ENCODE measurements around the gene TYW5. TPM values are rescaled to one million over a fixed set of nuclear protein-coding genes. Genes with fewer than 3 reads are reported as not detected.

TYW5 gene, protein sequence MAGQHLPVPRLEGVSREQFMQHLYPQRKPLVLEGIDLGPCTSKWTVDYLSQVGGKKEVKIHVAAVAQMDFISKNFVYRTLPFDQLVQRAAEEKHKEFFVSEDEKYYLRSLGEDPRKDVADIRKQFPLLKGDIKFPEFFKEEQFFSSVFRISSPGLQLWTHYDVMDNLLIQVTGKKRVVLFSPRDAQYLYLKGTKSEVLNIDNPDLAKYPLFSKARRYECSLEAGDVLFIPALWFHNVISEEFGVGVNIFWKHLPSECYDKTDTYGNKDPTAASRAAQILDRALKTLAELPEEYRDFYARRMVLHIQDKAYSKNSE
- total RNA-seq (7.4 and 10.1 TPM in 2 replicates), polyA plus RNA-seq (5.3 and 5.8 TPM in 2 replicates), polyA minus RNA-seq (ENCODE audit: low replicate concordance) (0.75 and 0.93 TPM in 2 replicates)
- 4.1 and 4.3 TPM in 2 replicates for polyA plus RNA-seq (2012)

DNA sequence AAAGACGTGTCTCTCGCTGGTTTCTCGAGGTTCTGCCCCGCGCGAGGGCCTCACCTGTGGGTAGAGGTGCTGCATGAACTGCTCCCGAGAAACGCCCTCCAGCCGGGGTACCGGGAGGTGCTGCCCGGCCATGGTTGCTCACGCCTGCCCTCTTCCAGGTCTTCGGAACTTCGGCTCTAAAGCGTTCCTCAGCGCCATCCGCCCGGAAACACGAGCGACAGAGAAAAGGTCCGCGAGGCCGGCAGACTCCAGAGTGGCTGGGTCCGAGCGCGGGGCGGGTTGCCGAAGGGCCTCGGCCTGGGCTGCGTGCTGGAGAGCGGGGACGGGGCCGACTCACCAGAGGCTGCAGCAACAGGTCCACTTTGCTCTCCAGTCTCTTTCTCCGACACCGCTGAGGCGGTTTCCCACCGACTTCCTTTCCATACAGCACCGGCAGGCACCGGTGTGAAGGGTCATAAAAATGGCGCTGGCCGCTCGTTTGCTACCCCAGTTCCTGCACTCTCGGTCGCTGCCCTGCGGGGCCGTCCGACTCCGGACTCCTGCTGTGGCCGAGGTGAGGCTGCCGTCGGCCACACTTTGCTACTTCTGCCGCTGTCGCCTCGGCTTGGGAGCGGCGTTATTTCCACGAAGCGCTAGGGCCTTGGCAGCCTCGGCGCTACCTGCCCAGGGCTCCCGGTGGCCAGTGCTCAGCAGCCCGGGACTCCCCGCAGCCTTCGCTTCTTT is at the start of gene TYW5, which contains the start of gene MAIP1:
Gene TYW5, minus strand, starts transcription at position 153 of the 723 bp plus-strand sequence. Its CDS starts 21 bp downstream, at position 132.
Gene MAIP1, plus strand, starts transcription at position 244 of the 723 bp plus-strand sequence. Its CDS starts 217 bp downstream, at position 461.
- H3K79me2 ChIP-seq (ENCODE audit: control insufficient read depth, insufficient read depth, low read length) = peaks cover 59% of the 10 kb centered on the region
- peak within 1 kb of the TSS; percentile 84 for H2AFZ ChIP-seq (ENCODE audit: low read length)
- H3K36me3 ChIP-seq (ENCODE audit: control insufficient read depth, insufficient read depth, low read length) = peaks cover 3% of the 10 kb centered on the region
- peaks cover 7% of the 10 kb centered on the region for H3K4me1 ChIP-seq (ENCODE audit: control insufficient read depth, extremely low read depth, insufficient read depth, low read length)
- H3K9me3 ChIP-seq (ENCODE audit: control insufficient read depth, insufficient read depth, low read depth, low read length) = no peaks in the 10 kb centered on the region
- TF ChIP-seq, protein P1, sequence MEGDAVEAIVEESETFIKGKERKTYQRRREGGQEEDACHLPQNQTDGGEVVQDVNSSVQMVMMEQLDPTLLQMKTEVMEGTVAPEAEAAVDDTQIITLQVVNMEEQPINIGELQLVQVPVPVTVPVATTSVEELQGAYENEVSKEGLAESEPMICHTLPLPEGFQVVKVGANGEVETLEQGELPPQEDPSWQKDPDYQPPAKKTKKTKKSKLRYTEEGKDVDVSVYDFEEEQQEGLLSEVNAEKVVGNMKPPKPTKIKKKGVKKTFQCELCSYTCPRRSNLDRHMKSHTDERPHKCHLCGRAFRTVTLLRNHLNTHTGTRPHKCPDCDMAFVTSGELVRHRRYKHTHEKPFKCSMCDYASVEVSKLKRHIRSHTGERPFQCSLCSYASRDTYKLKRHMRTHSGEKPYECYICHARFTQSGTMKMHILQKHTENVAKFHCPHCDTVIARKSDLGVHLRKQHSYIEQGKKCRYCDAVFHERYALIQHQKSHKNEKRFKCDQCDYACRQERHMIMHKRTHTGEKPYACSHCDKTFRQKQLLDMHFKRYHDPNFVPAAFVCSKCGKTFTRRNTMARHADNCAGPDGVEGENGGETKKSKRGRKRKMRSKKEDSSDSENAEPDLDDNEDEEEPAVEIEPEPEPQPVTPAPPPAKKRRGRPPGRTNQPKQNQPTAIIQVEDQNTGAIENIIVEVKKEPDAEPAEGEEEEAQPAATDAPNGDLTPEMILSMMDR (conservative IDR thresholded peaks at IDR 0.05 in 1 of 2, IDR thresholded peaks at IDR 0.05 in 1 of 2; ENCODE audit: low read depth in 1 of 2, low read length in 2 of 2) = peak; percentile 16 to 29
- TF ChIP-seq EZH2 (IDR thresholded peaks at IDR 0.05; ENCODE audit: low read length, missing control alignments) = no peak
- H4K20me1 ChIP-seq (ENCODE audit: control insufficient read depth, extremely low read depth, insufficient read depth, low read length) = no peaks in the 10 kb centered on the region
- peak within 1 kb of the TSS; percentile 75 for H3K27ac ChIP-seq (ENCODE audit: insufficient read depth, low read length)
- peak within 1 kb of the TSS; percentile 71 to 95 (median 80) for H3K4me3 ChIP-seq (replicated peaks in 1 of 4; ENCODE audit: control extremely low read depth in 1 of 4, insufficient read depth in 1 of 4, low read depth in 3 of 4, low read length in 4 of 4)
- H3K9ac ChIP-seq (ENCODE audit: insufficient read depth, low read length) = peak within 1 kb of the TSS; percentile 87
- peak within 1 kb of the TSS; percentile 98 for H3K4me2 ChIP-seq (ENCODE audit: extremely low read depth, insufficient read depth, low read length)
- peak; percentile 84 to 90 for DNase-seq (ENCODE audit: low read depth in 2 of 2)
- no peaks in the 10 kb centered on the region for H3K27me3 ChIP-seq (ENCODE audit: control insufficient read depth, insufficient read depth, low read length)

DNA sequence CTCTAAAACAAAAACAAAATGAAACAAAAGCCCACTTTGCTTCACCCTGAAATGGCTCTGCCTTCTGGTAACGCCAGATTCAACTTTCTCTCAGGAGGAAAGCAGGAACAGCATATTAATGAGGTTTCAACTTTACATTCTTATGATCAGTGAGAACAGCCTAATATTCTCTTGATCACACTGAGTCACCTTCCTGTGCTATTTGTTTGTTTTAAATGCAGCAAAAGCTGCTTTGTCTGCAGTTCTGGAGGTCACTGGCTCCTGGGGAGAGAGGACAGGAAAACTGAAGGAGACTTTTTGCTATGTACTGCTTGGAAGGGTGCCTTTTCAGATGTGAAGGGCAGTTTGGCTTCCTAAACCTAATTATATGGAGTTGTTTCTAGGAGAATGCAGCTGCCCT is 48.2 kb upstream of the TYW5 start:
- no peaks in the 10 kb centered on the region for H3K4me1 ChIP-seq (ENCODE audit: control insufficient read depth, extremely low read depth, insufficient read depth, low read length)
- H3K79me2 ChIP-seq (ENCODE audit: control insufficient read depth, insufficient read depth, low read length) = no peaks in the 10 kb centered on the region
- H4K20me1 ChIP-seq (ENCODE audit: control insufficient read depth, extremely low read depth, insufficient read depth, low read length) = no peaks in the 10 kb centered on the region
- H3K4me2 ChIP-seq (ENCODE audit: extremely low read depth, insufficient read depth, low read length) = no peak overlapping the region
- H3K27me3 ChIP-seq (ENCODE audit: control insufficient read depth, insufficient read depth, low read length) = peaks cover 4% of the 10 kb centered on the region
- no peak for TF ChIP-seq EZH2 (IDR thresholded peaks at IDR 0.05; ENCODE audit: low read length, missing control alignments)
- TF ChIP-seq, protein P1 (conservative IDR thresholded peaks at IDR 0.05 in 1 of 2, IDR thresholded peaks at IDR 0.05 in 1 of 2; ENCODE audit: low read depth in 1 of 2, low read length in 2 of 2) = no peak
- no peak overlapping the region for H3K4me3 ChIP-seq (replicated peaks in 1 of 4; ENCODE audit: control extremely low read depth in 1 of 4, insufficient read depth in 1 of 4, low read depth in 3 of 4, low read length in 4 of 4)
- no peaks in the 10 kb centered on the region for H3K9me3 ChIP-seq (ENCODE audit: control insufficient read depth, insufficient read depth, low read depth, low read length)
- DNase-seq (ENCODE audit: low read depth in 2 of 2) = peak; percentile 38
- H3K27ac ChIP-seq (ENCODE audit: insufficient read depth, low read length) = no peak overlapping the region
- H3K9ac ChIP-seq (ENCODE audit: insufficient read depth, low read length) = no peak overlapping the region
- H2AFZ ChIP-seq (ENCODE audit: low read length) = no peak overlapping the region
- no peaks in the 10 kb centered on the region for H3K36me3 ChIP-seq (ENCODE audit: control insufficient read depth, insufficient read depth, low read length)

Measured in fibroblast of lung (primary cell).